OCI-LY1 (cell line): ENCODE measurements around the gene SLC39A5.
"Not testable (repeated sequence)": the region's sequence is repeated elsewhere in the genome, so short reads cannot be mapped to it uniquely, and the experiment has no call there.

ENCODE experiments used
- EZH2 ChIP-seq: fragments of 200-600 bp; sonication (generic), shearing (Covaris generic); IDR thresholded peaks from 2 replicates; pipeline ENCODE4 v1.8.0; 2017; ENCODE audit warnings: borderline replicate concordance, mixed run types, mild to moderate bottlenecking, antibody characterized with exemption, low read length, moderate library complexity, mixed read lengths
- TF ChIP-seq, protein P1 (sequence below): fragments of 200-600 bp; sonication (generic), shearing (Covaris generic); IDR thresholded peaks from 2 replicates; pipeline ENCODE4 v1.5.1; 2017; ENCODE audit warnings: mild to moderate bottlenecking, antibody characterized with exemption, low read length, moderate library complexity, mixed read lengths

DNA sequence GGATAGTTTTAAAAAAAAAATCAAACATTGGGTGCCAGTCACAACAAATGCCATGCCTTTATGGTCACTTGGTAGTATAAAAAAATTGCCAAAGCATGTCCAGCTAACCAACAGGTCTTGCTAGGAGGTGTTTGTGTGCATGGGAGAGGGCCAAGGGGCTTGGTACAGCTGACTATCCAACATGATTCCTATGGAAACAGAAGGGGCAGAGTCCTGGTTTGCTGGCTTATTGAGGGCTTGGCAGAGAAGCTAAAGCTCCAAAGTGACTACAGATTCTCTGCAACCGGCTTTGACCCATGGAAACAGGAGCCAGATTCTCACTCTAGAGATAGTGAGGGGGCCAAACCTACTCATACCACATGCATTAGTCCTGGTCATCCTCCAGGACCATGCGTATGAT is 42.6 kb downstream of the SLC39A5 start:
- TF ChIP-seq, protein P1, sequence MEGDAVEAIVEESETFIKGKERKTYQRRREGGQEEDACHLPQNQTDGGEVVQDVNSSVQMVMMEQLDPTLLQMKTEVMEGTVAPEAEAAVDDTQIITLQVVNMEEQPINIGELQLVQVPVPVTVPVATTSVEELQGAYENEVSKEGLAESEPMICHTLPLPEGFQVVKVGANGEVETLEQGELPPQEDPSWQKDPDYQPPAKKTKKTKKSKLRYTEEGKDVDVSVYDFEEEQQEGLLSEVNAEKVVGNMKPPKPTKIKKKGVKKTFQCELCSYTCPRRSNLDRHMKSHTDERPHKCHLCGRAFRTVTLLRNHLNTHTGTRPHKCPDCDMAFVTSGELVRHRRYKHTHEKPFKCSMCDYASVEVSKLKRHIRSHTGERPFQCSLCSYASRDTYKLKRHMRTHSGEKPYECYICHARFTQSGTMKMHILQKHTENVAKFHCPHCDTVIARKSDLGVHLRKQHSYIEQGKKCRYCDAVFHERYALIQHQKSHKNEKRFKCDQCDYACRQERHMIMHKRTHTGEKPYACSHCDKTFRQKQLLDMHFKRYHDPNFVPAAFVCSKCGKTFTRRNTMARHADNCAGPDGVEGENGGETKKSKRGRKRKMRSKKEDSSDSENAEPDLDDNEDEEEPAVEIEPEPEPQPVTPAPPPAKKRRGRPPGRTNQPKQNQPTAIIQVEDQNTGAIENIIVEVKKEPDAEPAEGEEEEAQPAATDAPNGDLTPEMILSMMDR, result not testable (repeated sequence)
- TF ChIP-seq EZH2, result not testable (repeated sequence)
